ENCODE data around the gene LRP1B.

GRCh38 chr2:141311430-141311829 is 819.4 kb downstream of the LRP1B start:
- no peak for TF ChIP-seq TAF1 (IDR thresholded peaks at IDR 0.05; ENCODE audit: borderline replicate concordance, insufficient read depth, low read length)
- TF ChIP-seq SIN3A (IDR thresholded peaks at IDR 0.05; ENCODE audit: borderline replicate concordance, insufficient read depth, low read length): no peak
- no peak for TF ChIP-seq POLR2AphosphoS5 (IDR thresholded peaks at IDR 0.05; ENCODE audit: low read depth, low read length)

All from PFSK-1 (cell line).